IPS-18a (cell line): ENCODE measurements around the gene ESPL1.

Experiments
- H3K27ac ChIP-seq: one replicate; pipeline ENCODE4 v1.5.1; 2013; ENCODE audit warnings: low read length
- H3K27me3 ChIP-seq: one replicate; pipeline ENCODE4 v1.6.1; 2013; ENCODE audit warnings: mild to moderate bottlenecking, low read length; ENCODE audit not compliant: control insufficient read depth, insufficient read depth
- H3K36me3 ChIP-seq: one replicate; pipeline ENCODE4 v1.6.1; 2013; ENCODE audit warnings: low read depth, low read length; ENCODE audit not compliant: control insufficient read depth
- H3K4me1 ChIP-seq: one replicate; pipeline ENCODE4 v1.6.1; 2013; ENCODE audit warnings: low read depth, low read length; ENCODE audit not compliant: control insufficient read depth
- H3K4me3 ChIP-seq: one replicate; pipeline ENCODE4 v1.5.1; 2013; ENCODE audit warnings: low read length
- H3K9ac ChIP-seq: one replicate; pipeline ENCODE4 v1.6.1; 2013; ENCODE audit warnings: mild to moderate bottlenecking, low read length, moderate library complexity
- H3K9me3 ChIP-seq: one replicate; pipeline ENCODE4 v1.6.1; 2013; ENCODE audit warnings: low read depth, low read length; ENCODE audit not compliant: control insufficient read depth

The ESPL1 gene

GRCh38 chr12:53267999-53268629 lies at the start of gene ESPL1:
TSS of gene ESPL1 (plus strand) at chr12:53268299. CDS start at chr12:53268767, 468 bp downstream.
- no peaks in the 10 kb centered on the region for H3K9me3 ChIP-seq
- H3K9ac ChIP-seq: peak within 1 kb of the TSS; percentile 52
- peak within 1 kb of the TSS; percentile 78 for H3K4me3 ChIP-seq
- H3K4me1 ChIP-seq: peaks cover 3% of the 10 kb centered on the region
- peaks cover 18% of the 10 kb centered on the region for H3K36me3 ChIP-seq
- H3K27me3 ChIP-seq: no peaks in the 10 kb centered on the region
- H3K27ac ChIP-seq: no peak within 1 kb of the TSS

- H3K9ac ChIP-seq: peak overlapping the region; percentile 32
- H3K36me3 ChIP-seq: no peaks in the 10 kb centered on the region
- H3K27ac ChIP-seq: no peak overlapping the region
- peak overlapping the region; percentile 73 for H3K4me3 ChIP-seq
- peaks cover 14% of the 10 kb centered on the region for H3K27me3 ChIP-seq
- peaks cover 53% of the 10 kb centered on the region for H3K4me1 ChIP-seq
- no peaks in the 10 kb centered on the region for H3K9me3 ChIP-seq
These were observed 49.4 kb upstream of the ESPL1 start for GRCh38 chr12:53218551-53219291.

- Histone ChIP-seq H3K4me1 (peaks cover 58% of the 10 kb centered on the region), H3K27me3 (peaks cover 18% of the 10 kb centered on the region), H3K4me3 (peak overlapping the region; percentile 73), H3K27ac (no peak overlapping the region), H3K9ac (peak overlapping the region; percentile 32), H3K9me3 (no peaks in the 10 kb centered on the region), H3K36me3 (no peaks in the 10 kb centered on the region)
These were observed 48.7 kb upstream of the ESPL1 start for GRCh38 chr12:53219292-53219955.

GRCh38 chr12:53219956-53220693 lies 48.0 kb upstream of the ESPL1 start:
- peaks cover 60% of the 10 kb centered on the region for H3K4me1 ChIP-seq
- no peak overlapping the region for H3K27ac ChIP-seq
- H3K36me3 ChIP-seq: no peaks in the 10 kb centered on the region
- peak overlapping the region; percentile 73 for H3K4me3 ChIP-seq
- peak overlapping the region; percentile 32 for H3K9ac ChIP-seq
- H3K9me3 ChIP-seq: no peaks in the 10 kb centered on the region
- peaks cover 18% of the 10 kb centered on the region for H3K27me3 ChIP-seq

- H3K27ac ChIP-seq: no peak overlapping the region
- H3K9me3 ChIP-seq: no peaks in the 10 kb centered on the region
- H3K27me3 ChIP-seq: peaks cover 18% of the 10 kb centered on the region
- H3K36me3 ChIP-seq: no peaks in the 10 kb centered on the region
- no peak overlapping the region for H3K9ac ChIP-seq
- peaks cover 60% of the 10 kb centered on the region for H3K4me1 ChIP-seq
- peak overlapping the region; percentile 73 for H3K4me3 ChIP-seq
These were observed 47.4 kb upstream of the ESPL1 start for GRCh38 chr12:53220694-53221202.

- peaks cover 18% of the 10 kb centered on the region for H3K27me3 ChIP-seq
- no peak overlapping the region for H3K27ac ChIP-seq
- H3K9ac ChIP-seq: peak overlapping the region; percentile 41
- H3K4me3 ChIP-seq: peak overlapping the region; percentile 73
- no peaks in the 10 kb centered on the region for H3K36me3 ChIP-seq
- peaks cover 55% of the 10 kb centered on the region for H3K4me1 ChIP-seq
- no peaks in the 10 kb centered on the region for H3K9me3 ChIP-seq
These were observed 46.7 kb upstream of the ESPL1 start for GRCh38 chr12:53221203-53222080.

GRCh38 chr12:53222170-53222721 lies 45.9 kb upstream of the ESPL1 start:
- H3K27me3 ChIP-seq: peaks cover 18% of the 10 kb centered on the region
- H3K27ac ChIP-seq: no peak overlapping the region
- H3K9ac ChIP-seq: no peak overlapping the region
- H3K4me3 ChIP-seq: peak overlapping the region; percentile 43
- H3K36me3 ChIP-seq: no peaks in the 10 kb centered on the region
- peaks cover 47% of the 10 kb centered on the region for H3K4me1 ChIP-seq
- H3K9me3 ChIP-seq: no peaks in the 10 kb centered on the region

- Histone ChIP-seq H3K9ac (no peak overlapping the region), H3K27ac (no peak overlapping the region), H3K4me3 (peak overlapping the region; percentile 43), H3K9me3 (no peaks in the 10 kb centered on the region), H3K27me3 (peaks cover 18% of the 10 kb centered on the region), H3K4me1 (peaks cover 42% of the 10 kb centered on the region), H3K36me3 (no peaks in the 10 kb centered on the region)
These were observed 45.3 kb upstream of the ESPL1 start for GRCh38 chr12:53222806-53223261.

- H3K4me1 ChIP-seq: peaks cover 35% of the 10 kb centered on the region
- H3K9ac ChIP-seq: no peak overlapping the region
- H3K36me3 ChIP-seq: no peaks in the 10 kb centered on the region
- H3K4me3 ChIP-seq: no peak overlapping the region
- H3K27me3 ChIP-seq: peaks cover 15% of the 10 kb centered on the region
- H3K27ac ChIP-seq: no peak overlapping the region
- H3K9me3 ChIP-seq: no peaks in the 10 kb centered on the region
These were observed 44.6 kb upstream of the ESPL1 start for GRCh38 chr12:53223389-53224060.
